Measurements from ENCODE around the gene SELENOK. TPM values are rescaled to one million over a fixed set of nuclear protein-coding genes. Genes with fewer than 3 reads are reported as not detected.

SELENOK gene
- total and polyA plus RNA-seq, 2 of the 13 experiments (the other 11 are each of a cell fraction or from before 2014, with no cell fraction given): 67.0 to 81.0 TPM

- intact Hi-C loops (cut with micrococcal nuclease; ENCODE audit: unreplicated experiment) (no loop called here), in situ Hi-C loops (cut with HindIII; ENCODE audit: extremely low pct_ligation_motif_present, low pct_unique_long_range_greater_than_20kb) (no loop called here)
- WGBS (ENCODE audit: low lambda C conversion rate): 82% methylated on average over 6 of the region's 7 CpGs
- Histone ChIP-seq H3K4me1 (ENCODE audit: insufficient read depth, low read length) (peaks cover 24% of the 10 kb centered on the region), H3K36me3 (replicated peaks in 1 of 2; ENCODE audit: control insufficient read depth in 1 of 2, insufficient read depth in 2 of 2, low read length in 2 of 2) (peaks cover 35 to 80% of the 10 kb centered on the region in 2 experiments), H3K27me3 (ENCODE audit: control insufficient read depth in 1 of 2, insufficient read depth in 2 of 2, low read length in 2 of 2) (no peaks in the 10 kb centered on the region), H4K20me1 (ENCODE audit: insufficient read depth, low read length) (0 out of 2 replicates have a peak, but pooled peaks cover 2% of the 10 kb centered on the region), H3K9me3 (ENCODE audit: low read length) (no peaks in the 10 kb centered on the region), H3K9ac (ENCODE audit: insufficient read depth, low read depth, low read length) (no peak overlapping the region), H3K27ac (ENCODE audit: extremely low read length, insufficient read depth, low read length) (no peak overlapping the region), H3K4me2 (ENCODE audit: low read depth, low read length) (no peak overlapping the region), H3K79me2 (ENCODE audit: insufficient read depth, low read length) (no peaks in the 10 kb centered on the region), H2AFZ (ENCODE audit: low read length) (no peak overlapping the region), H3K4me3 (replicated peaks in 1 of 3; ENCODE audit: insufficient read depth in 1 of 3, low read depth in 2 of 3, low read length in 3 of 3) (no peak overlapping the region)
- DNase-seq (ENCODE audit: low spot score) (no peak), FAIRE-seq (no peak), ATAC-seq (peak; percentile 46)
- POLR2A ChIA-PET: interaction anchor here (7.5 kb wide), 1 partner anchor 14 kb away, joined by 39 read pairs; no protein-coding TSS in a partner anchor
- CTCF ChIA-PET (ENCODE audit: low intra/inter-chr PET ratio, low total read pairs): no interaction called here
- TF ChIP-seq USF2 (IDR thresholded peaks at IDR 0.05; ENCODE audit: low read depth, low read length): no peak
- no peak for TF ChIP-seq USF2 (CRISPR knock-in tag; IDR thresholded peaks at IDR 0.05; ENCODE audit: borderline replicate concordance)
- TF ChIP-seq SIX1 (CRISPR knock-in tag; IDR thresholded peaks at IDR 0.05; ENCODE audit: borderline replicate concordance): no peak
- 0 out of 2 replicates have a peak, but pooled peaks have one; percentile 29 for TF ChIP-seq POLR2G (IDR thresholded peaks at IDR 0.05; ENCODE audit: low read depth, low read length)
- no peak for TF ChIP-seq ZBTB2 (CRISPR knock-in tag; IDR thresholded peaks at IDR 0.05; ENCODE audit: low read depth)
- BruUV-seq (replicated peaks): TSS peak; percentile 1
Observed at GRCh38 chr3:53858096-53858741, 33.4 kb downstream of the SELENOK start.
